ENCODE measurements around the gene MTX2.

DNA sequence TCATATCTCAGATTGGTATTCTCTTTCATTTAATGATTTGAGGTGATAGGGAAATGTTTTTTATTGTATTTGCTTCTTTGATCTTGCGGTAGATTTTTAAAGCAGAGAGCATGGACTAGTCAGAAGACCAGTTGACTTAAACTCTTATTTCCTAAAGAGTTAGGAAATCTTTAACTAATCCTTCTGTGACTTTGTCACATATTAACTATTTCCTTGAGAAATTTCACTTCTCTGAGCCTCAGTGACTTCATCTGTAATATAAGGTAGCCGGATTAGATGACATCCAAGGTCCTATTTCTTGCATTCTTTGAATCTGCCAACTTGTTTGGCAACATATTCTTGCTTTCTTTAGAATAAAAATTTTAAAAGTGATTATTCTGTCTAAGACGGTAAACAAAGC is 55.6 kb downstream of the MTX2 start:
- TF ChIP-seq POLR2A (IDR thresholded peaks at IDR 0.05) = no peak
- TF ChIP-seq, protein P1, sequence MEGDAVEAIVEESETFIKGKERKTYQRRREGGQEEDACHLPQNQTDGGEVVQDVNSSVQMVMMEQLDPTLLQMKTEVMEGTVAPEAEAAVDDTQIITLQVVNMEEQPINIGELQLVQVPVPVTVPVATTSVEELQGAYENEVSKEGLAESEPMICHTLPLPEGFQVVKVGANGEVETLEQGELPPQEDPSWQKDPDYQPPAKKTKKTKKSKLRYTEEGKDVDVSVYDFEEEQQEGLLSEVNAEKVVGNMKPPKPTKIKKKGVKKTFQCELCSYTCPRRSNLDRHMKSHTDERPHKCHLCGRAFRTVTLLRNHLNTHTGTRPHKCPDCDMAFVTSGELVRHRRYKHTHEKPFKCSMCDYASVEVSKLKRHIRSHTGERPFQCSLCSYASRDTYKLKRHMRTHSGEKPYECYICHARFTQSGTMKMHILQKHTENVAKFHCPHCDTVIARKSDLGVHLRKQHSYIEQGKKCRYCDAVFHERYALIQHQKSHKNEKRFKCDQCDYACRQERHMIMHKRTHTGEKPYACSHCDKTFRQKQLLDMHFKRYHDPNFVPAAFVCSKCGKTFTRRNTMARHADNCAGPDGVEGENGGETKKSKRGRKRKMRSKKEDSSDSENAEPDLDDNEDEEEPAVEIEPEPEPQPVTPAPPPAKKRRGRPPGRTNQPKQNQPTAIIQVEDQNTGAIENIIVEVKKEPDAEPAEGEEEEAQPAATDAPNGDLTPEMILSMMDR (IDR thresholded peaks at IDR 0.05) = no peak
